NT2/D1 (cell line): ENCODE measurements around the gene CRNN.

ENCODE experiments used
- SUZ12 ChIP-seq: IDR thresholded peaks from 2 replicates; pipeline ENCODE4 v1.6.1; 2011; ENCODE audit not compliant: insufficient read length, insufficient read depth; ENCODE audit errors: extremely low read depth
- YY1 ChIP-seq: IDR thresholded peaks from 2 replicates; pipeline ENCODE4 v1.6.1; 2011; ENCODE audit not compliant: insufficient read length, insufficient read depth

GRCh38 chr1:152457561-152457960 is 43.5 kb upstream of the CRNN start:
- TF ChIP-seq SUZ12 (no peak), YY1 (no peak)
